ENCODE measurements around the gene SUPV3L1. TPM values are rescaled to one million over a fixed set of nuclear protein-coding genes. Genes with fewer than 3 reads are reported as not detected.

Gene SUPV3L1
- total and polyA plus RNA-seq, 9 of the 15 experiments (the other 6 are each of a cell fraction or from before 2014, with no cell fraction given): 45.2 to 156 (median 92.6) TPM

DNA sequence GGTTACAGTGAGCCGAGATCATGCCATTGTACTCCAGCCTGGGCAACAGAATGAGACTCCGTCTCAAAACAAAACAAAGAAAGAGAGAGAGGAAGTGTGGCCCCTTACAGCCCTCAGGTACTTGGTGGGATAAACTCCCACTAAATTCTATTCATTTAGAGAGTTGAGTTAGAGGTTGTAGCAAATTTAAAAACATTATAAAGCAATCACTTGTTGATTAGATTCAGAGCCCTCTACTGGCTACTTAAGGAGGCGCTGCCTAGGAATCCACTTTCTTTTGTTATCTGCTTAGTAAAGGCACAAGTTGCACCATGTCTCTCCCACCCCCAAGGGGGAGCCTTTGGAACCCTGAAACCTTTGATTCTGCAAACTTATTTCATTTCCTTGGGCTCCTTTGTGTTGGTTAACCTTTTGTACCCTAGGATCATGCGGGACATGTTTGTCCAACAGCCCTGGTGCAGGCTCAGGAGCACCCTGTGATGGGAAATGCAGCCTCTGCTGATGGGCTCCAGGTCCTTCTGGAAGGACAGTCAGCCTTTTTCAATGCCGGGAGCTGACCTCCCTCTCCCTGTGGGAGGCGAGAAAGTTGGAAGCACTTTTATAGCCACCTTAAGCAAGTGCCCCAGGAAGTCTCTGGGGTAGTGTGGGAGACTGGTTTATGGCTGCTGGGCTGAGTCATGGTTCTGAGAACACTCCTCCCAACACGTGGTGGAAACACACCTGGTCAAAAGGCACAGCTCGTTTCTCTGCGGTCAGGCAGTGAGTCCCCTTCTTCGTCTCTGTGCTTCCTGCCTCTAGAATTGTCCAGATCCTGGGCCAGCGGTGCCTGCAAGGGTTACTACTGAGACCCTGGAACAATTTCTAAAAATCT is 42.4 kb downstream of the SUPV3L1 start (continued):
- peak; percentile 88 to 94 (median 91) for TF ChIP-seq CTCF (IDR thresholded peaks at IDR 0.05 in 2 of 3, conservative IDR thresholded peaks at IDR 0.05 in 1 of 3; ENCODE audit: insufficient read depth in 2 of 3, low read depth in 1 of 3, low read length in 3 of 3)
- 0 out of 2 replicates have a peak, but pooled peaks have one; percentile 7 for TF ChIP-seq ZNF586 (CRISPR knock-in tag; conservative IDR thresholded peaks at IDR 0.05)
- peak; percentile 22 for TF ChIP-seq PHF20 (IDR thresholded peaks at IDR 0.05; ENCODE audit: partially characterized antibody)
- TF ChIP-seq, protein P1, sequence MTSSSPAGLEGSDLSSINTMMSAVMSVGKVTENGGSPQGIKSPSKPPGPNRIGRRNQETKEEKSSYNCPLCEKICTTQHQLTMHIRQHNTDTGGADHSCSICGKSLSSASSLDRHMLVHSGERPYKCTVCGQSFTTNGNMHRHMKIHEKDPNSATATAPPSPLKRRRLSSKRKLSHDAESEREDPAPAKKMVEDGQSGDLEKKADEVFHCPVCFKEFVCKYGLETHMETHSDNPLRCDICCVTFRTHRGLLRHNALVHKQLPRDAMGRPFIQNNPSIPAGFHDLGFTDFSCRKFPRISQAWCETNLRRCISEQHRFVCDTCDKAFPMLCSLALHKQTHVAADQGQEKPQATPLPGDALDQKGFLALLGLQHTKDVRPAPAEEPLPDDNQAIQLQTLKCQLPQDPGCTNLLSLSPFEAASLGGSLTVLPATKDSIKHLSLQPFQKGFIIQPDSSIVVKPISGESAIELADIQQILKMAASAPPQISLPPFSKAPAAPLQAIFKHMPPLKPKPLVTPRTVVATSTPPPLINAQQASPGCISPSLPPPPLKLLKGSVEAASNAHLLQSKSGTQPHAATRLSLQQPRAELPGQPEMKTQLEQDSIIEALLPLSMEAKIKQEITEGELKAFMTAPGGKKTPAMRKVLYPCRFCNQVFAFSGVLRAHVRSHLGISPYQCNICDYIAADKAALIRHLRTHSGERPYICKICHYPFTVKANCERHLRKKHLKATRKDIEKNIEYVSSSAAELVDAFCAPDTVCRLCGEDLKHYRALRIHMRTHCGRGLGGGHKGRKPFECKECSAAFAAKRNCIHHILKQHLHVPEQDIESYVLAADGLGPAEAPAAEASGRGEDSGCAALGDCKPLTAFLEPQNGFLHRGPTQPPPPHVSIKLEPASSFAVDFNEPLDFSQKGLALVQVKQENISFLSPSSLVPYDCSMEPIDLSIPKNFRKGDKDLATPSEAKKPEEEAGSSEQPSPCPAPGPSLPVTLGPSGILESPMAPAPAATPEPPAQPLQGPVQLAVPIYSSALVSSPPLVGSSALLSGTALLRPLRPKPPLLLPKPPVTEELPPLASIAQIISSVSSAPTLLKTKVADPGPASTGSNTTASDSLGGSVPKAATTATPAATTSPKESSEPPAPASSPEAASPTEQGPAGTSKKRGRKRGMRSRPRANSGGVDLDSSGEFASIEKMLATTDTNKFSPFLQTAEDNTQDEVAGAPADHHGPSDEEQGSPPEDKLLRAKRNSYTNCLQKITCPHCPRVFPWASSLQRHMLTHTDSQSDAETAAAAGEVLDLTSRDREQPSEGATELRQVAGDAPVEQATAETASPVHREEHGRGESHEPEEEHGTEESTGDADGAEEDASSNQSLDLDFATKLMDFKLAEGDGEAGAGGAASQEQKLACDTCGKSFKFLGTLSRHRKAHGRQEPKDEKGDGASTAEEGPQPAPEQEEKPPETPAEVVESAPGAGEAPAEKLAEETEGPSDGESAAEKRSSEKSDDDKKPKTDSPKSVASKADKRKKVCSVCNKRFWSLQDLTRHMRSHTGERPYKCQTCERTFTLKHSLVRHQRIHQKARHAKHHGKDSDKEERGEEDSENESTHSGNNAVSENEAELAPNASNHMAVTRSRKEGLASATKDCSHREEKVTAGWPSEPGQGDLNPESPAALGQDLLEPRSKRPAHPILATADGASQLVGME (CRISPR knock-in tag; IDR thresholded peaks at IDR 0.05): peak; percentile 86; the same call in 1 of the 2 replicates
- peak; percentile 44; the same call in 1 of the 2 replicates for TF ChIP-seq ZNF239 (CRISPR knock-in tag; IDR thresholded peaks at IDR 0.05)
- TF ChIP-seq, protein P2, sequence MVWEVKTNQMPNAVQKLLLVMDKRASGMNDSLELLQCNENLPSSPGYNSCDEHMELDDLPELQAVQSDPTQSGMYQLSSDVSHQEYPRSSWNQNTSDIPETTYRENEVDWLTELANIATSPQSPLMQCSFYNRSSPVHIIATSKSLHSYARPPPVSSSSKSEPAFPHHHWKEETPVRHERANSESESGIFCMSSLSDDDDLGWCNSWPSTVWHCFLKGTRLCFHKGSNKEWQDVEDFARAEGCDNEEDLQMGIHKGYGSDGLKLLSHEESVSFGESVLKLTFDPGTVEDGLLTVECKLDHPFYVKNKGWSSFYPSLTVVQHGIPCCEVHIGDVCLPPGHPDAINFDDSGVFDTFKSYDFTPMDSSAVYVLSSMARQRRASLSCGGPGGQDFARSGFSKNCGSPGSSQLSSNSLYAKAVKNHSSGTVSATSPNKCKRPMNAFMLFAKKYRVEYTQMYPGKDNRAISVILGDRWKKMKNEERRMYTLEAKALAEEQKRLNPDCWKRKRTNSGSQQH (CRISPR knock-in tag; IDR thresholded peaks at IDR 0.05): 0 out of 2 replicates have a peak, but pooled peaks have one; percentile 7
- peak; percentile 49 for TF ChIP-seq KDM5B (IDR thresholded peaks at IDR 0.05; ENCODE audit: insufficient replicate concordance, low read depth, low read length)
- TF ChIP-seq SNRNP70 (optimal IDR thresholded peaks at IDR 0.05; ENCODE audit: low read depth, low read length): no peak
- TF ChIP-seq AFF1 (IDR thresholded peaks at IDR 0.05; ENCODE audit: low read depth in 1 of 2, partially characterized antibody in 2 of 2): peak; percentile 28 to 78
- TF ChIP-seq MEF2D (tag; conservative IDR thresholded peaks at IDR 0.05; ENCODE audit: low read depth): peak; percentile 78; the same call in 1 of the 2 replicates
- TF ChIP-seq ELF2 (CRISPR knock-in tag; IDR thresholded peaks at IDR 0.05): peak; percentile 67; the same call in 1 of the 2 replicates
- TF ChIP-seq NFE2 (IDR thresholded peaks at IDR 0.05; ENCODE audit: low read depth): peak; percentile 94

Data from K562 (cell line).